Measurements from ENCODE around the gene BCLAF3. TPM values are rescaled to one million over a fixed set of nuclear protein-coding genes. Genes with fewer than 3 reads are reported as not detected.

The BCLAF3 gene
- total RNA-seq, 1 experiment from 2014 or later: 3.8 TPM

DNA sequence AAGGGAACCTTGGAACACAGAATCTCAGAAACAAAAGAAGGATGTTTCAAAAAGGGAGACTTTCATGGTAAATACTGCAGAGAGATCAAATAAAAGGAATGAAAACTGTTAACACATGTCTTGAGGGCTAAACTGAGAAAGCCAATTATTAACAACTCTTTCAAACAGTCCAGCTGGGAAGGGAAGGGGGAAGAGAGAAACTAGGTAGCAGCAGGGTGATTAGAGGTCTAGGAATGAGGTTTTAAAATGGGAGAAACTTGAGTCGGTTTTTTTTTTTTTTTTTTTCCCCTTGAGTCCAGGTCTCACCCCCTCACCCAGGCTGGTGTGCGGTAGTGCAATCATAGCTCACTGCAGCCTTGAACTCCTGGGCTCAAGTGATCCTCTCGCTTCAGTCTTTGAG is 4.3 kb downstream of the BCLAF3 start:
- no peak for DNase-seq (ENCODE audit: low read depth, low spot score)
- in situ Hi-C loops (cut with HindIII; ENCODE audit: low pct_unique_long_range_greater_than_20kb, low sequenced_read_pairs): no loop called here

DNA sequence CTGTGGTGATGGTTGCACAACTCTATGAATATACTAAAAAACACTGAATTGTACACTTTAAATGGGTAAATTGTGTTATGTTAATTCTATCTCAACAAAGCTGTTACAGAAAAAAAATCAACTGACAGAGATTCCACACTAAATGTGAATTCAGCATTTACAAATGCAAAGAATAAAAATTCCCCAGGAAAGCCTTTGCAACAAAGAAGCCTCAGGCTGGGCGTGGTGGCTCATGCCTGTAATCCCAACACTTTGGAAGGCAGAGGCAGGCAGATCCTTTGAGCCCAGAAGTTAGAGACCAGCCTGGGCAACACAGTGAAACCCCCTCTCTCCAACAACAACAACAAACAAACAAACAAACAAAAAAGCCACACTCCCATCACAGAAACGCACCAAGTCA is 8.9 kb downstream of the BCLAF3 start:
- in situ Hi-C loops (cut with HindIII; ENCODE audit: low pct_unique_long_range_greater_than_20kb, low sequenced_read_pairs): no loop called here
- DNase-seq (ENCODE audit: low read depth, low spot score): no peak

GRCh38 chrX:19975845-19976244 is 15.0 kb downstream of the BCLAF3 start:
- no peak for DNase-seq (ENCODE audit: low read depth, low spot score)
- in situ Hi-C loops (cut with HindIII; ENCODE audit: low pct_unique_long_range_greater_than_20kb, low sequenced_read_pairs): no loop called here

DNA sequence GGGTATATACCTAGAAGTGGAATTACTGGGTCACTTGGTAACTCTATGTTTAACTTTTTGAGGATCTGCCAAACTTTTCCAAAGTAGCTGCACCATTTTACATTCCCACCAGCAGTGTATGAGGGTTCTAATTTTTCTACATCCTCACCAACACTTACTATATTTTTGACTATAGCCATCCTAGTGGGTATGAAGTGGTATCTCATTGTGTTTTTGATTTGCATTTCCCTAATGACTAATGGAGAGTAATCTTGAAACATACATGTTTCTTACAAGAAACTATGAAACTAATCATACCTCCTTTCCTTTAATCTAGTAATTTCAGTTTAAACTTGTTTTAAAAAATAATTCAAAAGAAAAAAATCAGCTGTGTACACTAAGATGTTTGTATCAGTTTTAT is 17.9 kb downstream of the BCLAF3 start:
- in situ Hi-C loops (cut with HindIII; ENCODE audit: low pct_unique_long_range_greater_than_20kb, low sequenced_read_pairs): no loop called here
- no peak for DNase-seq (ENCODE audit: low read depth, low spot score)

DNA sequence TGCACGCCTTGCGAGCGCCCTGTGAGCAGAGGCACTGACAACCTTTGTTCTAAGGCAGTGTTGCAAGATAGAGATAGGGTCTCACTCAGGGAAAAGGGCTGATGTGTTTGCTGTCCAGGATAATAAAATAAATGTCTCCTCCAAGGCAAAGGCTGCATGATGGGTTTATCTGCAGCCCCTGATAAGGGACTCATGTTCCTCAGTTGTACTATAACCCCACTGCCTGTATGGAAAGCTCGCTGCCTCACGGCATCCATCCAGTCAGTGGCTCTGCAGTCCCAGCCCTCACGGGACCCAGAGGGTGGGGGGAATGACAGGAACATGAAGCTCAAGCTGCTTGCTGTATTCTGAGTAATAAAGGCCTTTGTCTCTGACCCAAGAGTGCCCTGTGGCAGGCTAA is 22.6 kb downstream of the BCLAF3 start:
- in situ Hi-C loops (cut with HindIII; ENCODE audit: low pct_unique_long_range_greater_than_20kb, low sequenced_read_pairs): no loop called here
- no peak for DNase-seq (ENCODE audit: low read depth, low spot score)

DNA sequence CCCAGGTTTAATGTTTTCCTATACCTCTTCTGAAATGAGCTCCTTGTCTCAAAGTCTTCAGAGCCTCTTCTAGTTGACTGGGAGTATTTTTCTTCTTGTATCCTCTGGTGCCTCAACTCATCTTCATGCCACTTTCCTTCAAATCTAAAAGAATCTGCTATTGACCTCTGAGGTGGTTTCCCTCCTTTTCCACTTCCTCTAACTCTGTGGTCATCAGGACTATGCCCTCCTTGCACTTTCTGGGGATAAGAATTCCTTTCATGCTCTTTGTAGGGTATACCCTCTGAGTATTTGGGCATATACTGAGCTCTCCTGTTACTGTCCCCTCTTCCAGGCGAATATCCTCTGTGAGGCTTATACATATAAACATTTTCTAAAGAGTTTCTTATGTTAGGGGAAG is 24.8 kb downstream of the BCLAF3 start:
- in situ Hi-C loops (cut with HindIII; ENCODE audit: low pct_unique_long_range_greater_than_20kb, low sequenced_read_pairs): no loop called here
- no peak for DNase-seq (ENCODE audit: low read depth, low spot score)

DNA sequence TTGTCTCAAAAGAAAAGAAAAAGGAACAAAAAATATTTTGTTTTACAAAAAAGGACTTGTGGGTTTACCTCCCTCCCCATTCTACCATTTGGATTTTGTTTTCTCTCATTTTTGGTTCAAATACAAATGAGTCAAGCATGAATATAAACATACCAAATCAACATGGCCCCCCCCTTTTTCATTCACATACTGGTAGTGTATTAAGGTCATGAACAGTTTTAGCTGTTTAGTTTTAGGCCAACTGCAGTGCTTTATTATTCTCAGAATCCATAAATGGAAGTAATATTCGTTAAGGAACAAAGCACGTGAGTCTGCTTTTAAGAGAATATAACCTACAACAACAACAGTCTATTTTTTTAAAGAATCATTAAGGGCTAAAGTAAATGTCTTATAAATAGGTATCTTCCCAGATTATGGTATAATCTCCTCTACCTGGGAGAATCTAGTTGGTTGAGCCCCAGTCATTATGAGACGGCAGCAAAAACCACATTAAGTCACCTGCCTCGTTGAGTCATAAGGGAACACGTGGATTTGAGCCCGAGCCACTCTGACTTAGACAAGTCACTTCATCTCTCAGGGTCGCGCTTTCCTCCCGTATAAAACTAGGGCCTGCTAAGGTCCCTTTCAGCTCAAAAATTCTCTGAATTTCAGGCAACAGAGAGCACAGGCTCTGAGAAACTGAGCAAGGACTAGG is 26.7 kb downstream of the BCLAF3 start:
- in situ Hi-C loops (cut with HindIII; ENCODE audit: low pct_unique_long_range_greater_than_20kb, low sequenced_read_pairs): no loop called here
- no peak for DNase-seq (ENCODE audit: low read depth, low spot score)

- no peak for DNase-seq (ENCODE audit: low read depth, low spot score)
- in situ Hi-C loops (cut with HindIII; ENCODE audit: low pct_unique_long_range_greater_than_20kb, low sequenced_read_pairs): no loop called here
Observed at GRCh38 chrX:19960913-19961312, 29.9 kb downstream of the BCLAF3 start.

- no peak for DNase-seq (ENCODE audit: low read depth, low spot score)
- in situ Hi-C loops (cut with HindIII; ENCODE audit: low pct_unique_long_range_greater_than_20kb, low sequenced_read_pairs): no loop called here
Observed at GRCh38 chrX:19958552-19959486, 32.0 kb downstream of the BCLAF3 start.

DNA sequence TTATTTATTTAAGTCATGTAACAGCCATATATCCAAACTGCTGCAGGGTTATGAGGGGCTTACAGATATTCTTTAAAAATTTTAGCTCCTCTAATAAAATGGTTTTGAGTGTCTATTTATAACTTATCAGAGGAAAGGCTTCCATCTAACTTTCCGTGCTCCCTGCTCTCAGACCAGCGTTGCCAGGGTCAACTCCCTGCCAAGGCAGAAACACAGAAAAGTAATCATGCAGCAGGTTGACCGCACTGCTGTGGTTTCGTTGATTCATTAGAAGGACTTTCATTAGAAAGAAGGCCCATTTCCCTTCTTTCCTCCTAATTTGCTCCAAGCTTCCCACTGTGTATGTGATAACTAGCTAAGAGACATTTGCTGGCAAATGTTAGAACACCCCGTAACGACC is 33.9 kb downstream of the BCLAF3 start:
- no peak for DNase-seq (ENCODE audit: low read depth, low spot score)
- in situ Hi-C loops (cut with HindIII; ENCODE audit: low pct_unique_long_range_greater_than_20kb, low sequenced_read_pairs): no loop called here

DNA sequence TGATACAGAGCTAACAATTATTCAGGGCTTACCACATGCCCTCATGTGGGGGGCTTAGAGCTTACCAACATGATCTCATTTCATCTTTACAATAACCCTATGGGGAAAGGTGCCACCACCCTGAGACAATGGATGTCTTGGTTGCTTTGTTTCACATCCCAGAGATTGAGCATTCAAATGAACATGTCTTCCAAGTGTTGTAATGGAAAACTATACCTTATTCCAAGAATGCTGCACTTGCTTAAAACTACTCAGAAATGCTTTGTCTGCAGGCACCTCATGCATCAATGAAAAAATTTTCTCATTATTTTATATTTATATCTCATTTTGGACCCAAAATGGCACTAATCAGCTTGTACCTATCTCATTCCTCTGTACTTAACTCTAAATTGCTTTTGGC is 34.6 kb downstream of the BCLAF3 start:
- DNase-seq (ENCODE audit: low read depth, low spot score): no peak
- in situ Hi-C loops (cut with HindIII; ENCODE audit: low pct_unique_long_range_greater_than_20kb, low sequenced_read_pairs): no loop called here

- DNase-seq (ENCODE audit: low read depth, low spot score): no peak
Observed at GRCh38 chrX:19955306-19955705, 35.6 kb downstream of the BCLAF3 start.

GRCh38 chrX:19954335-19955096 is 36.3 kb downstream of the BCLAF3 start:
- no peak for DNase-seq (ENCODE audit: low read depth, low spot score)
- in situ Hi-C loops (cut with HindIII; ENCODE audit: low pct_unique_long_range_greater_than_20kb, low sequenced_read_pairs): no loop called here

More at GRCh38 chrX:19955306-19955705, 35.6 kb downstream of the BCLAF3 start:
- in situ Hi-C loops (cut with HindIII; ENCODE audit: low pct_unique_long_range_greater_than_20kb, low sequenced_read_pairs): no loop called here

DNA sequence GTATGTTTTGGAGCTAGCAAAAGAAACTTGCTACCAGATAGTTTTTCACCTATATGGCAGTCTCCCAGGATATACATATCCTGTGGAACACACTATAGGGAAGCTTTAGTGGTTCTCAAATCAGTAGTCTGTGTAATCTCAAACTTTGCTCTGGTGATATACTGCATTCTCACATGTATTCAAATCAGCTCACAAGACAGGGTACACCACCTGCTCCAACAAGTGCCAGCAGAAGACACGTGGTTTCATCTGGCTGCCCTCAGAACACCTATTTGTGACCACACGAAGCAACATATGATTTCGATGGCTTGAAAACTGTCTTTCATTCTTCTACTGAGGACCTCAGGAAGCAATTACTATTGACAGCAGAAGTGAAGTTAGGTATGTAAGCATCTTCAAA is 37.7 kb downstream of the BCLAF3 start:
- in situ Hi-C loops (cut with HindIII; ENCODE audit: low pct_unique_long_range_greater_than_20kb, low sequenced_read_pairs): no loop called here
- no peak for DNase-seq (ENCODE audit: low read depth, low spot score)

DNA sequence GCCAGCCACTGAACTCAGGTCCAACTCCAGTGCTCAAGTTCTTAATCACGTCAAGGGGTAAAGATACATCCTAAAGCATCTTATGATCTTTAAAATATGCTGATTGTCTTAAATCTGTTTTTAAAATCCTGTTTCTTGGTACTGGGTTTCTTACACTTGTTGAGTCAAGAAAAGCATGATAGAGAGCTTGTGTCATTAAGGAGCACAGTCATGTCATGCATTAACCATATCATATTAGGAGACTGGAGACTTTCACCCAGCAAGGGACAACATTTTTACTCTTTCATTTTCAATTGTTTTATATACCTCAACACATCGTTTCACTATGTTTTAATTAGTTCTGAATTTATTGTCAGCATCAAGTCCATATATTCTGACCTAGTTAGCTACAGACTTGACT is 41.5 kb downstream of the BCLAF3 start:
- no peak for DNase-seq (ENCODE audit: low read depth, low spot score)
- in situ Hi-C loops (cut with HindIII; ENCODE audit: low pct_unique_long_range_greater_than_20kb, low sequenced_read_pairs): no loop called here

GRCh38 chrX:19947612-19948011 is 43.2 kb downstream of the BCLAF3 start:
- DNase-seq (ENCODE audit: low read depth, low spot score): no peak
- in situ Hi-C loops (cut with HindIII; ENCODE audit: low pct_unique_long_range_greater_than_20kb, low sequenced_read_pairs): no loop called here
